COLO668 (cell line): ENCODE results near the gene NDUFC2.
"Not testable (repeated sequence)": the region's sequence is repeated elsewhere in the genome, so short reads cannot be mapped to it uniquely, and the experiment has no call there.

Experiments
- DNase-seq: peaks from one replicate; lab custom pipeline; 2025; ENCODE audit not compliant: unreplicated experiment; lab: John Stamatoyannopoulos, UW

Gene NDUFC2

DNA sequence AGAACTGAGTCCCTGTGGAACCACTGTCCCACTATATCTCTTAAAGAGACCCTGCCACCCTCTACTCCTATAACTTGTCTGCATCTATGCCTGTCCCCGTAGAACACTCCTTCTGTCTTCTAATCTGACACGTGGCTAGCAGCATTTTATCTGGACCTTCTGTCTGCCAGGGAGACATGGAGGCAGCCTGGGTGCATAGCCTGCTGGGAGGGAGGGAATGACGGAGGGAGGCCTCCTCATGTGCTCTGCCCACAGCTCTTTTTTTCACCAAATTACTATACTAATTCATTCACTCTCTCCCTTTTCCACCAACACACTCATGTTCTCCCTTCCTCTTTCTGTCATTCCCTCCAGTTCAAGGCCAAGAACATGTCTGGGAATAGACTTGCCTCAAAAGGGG is 23.6 kb downstream of the NDUFC2 start:
- no peak for DNase-seq

DNA sequence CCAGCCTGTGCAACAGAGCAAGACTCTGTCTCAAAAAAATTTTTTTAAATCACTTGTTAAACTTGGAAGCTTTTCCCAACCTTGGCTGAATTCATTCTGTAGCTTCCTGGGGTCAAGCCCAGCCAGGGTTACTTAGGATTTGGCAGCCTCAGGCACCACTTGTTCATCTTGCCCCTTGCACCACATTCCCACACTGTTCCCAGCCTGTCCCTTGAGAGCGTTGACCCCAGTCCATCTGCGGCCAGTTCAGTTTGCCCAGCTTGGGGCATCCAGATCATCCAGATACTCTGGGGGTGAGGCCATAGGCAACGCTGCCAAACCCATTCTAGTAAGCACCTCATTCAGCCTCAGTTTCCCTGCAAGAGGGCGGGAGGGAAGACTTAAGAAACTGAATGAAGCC is 24.7 kb downstream of the NDUFC2 start:
- DNase-seq, result no peak

DNA sequence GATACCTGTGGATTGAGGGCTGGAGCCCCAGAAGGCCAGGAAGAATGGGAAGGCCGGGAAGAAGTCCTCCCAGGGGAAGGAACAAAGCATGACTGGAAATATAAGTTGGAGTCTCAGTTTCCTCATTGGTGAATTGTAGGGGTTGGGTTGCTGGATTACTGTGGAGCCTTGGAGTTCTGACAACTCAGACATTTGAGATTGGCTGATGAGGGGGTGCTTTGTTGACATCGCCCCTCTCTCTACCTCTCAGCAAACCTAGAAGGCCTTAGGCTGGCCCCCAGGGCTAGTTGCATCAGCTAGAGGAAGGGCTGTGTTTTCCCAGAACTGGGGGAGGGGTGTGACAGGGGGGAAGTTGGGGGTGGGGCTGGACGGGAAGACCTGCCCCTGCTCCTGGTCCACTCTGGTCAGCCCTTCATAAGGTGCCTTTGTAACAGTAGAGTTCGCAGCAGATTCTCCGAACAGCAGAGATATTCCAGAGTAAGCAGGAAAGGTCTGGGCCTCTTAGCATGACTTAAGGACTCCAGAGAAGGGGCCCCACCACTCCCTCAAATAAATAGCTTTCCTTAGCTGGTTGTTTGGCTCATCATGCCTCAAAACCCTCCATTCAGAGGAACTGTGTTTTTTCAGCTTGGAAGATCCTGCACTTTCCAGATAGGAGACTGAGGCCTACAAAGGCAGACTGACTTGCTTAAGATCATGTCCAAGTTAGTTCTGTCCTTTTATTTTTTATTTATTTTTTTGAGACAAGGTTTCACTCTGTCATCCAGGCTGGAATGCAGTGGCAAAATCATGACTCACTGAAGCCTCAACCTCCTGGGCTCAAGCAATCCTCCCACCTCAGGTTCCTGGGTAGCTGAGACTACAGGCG is 28.5 kb downstream of the NDUFC2 start:
- no peak for DNase-seq

DNA sequence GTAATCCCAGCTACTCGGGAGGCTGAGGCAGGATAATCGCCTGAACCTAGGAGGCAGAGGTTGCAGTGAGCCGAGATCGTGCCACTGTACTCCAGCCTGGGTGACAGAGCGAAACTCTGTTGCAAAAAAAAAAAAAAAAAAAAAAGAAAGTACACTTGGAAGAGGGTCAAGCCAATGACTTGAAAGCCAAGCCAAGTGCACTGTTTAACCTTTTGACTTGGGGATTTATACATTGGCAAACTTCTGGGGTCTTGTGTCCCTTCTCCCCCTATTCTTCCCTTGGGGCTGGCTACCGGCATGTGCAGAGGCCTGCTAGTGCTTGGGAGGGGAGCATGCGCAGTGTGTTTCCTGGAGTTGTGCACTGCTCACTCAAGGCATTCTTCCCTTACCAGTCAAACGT is 30.3 kb downstream of the NDUFC2 start:
- DNase-seq, result no peak

DNA sequence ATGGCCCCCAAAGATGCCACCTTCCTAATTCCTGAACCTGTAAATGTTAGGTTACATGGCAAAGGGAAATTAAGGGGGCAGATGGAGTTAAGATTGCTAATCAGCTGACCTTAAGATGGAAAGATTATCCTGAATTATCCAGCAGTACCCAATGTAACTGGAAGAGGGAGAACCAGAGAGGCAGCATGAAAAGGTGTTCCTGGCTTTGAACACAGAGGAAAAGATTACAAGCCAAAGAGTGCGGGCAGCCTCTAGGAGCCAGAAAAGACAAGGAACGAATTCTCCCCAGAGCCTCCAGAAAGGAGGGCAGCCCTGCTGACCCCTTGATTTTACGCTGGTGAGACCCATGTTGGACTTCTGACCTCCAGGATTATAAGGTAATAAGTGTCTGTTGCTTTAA is 31.1 kb downstream of the NDUFC2 start:
- no peak for DNase-seq

DNA sequence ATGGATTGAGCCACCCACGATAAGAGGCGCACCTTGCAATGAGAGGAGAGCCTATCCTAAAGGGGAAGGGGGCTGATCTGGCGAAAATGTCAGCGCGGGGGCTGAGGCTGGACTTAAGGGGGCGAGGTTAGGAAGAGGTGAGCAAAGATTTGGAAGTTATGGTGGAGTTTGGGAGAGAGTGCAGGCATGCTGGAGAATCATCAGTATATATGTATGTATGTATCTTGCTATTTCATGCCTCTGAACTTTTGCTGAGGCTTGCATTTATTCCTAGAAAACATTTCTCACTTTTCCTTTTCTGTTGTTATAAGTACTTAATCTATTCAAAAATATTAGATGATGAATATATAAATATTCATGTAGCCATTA is 33.2 kb downstream of the NDUFC2 start:
- DNase-seq, result no peak

DNA sequence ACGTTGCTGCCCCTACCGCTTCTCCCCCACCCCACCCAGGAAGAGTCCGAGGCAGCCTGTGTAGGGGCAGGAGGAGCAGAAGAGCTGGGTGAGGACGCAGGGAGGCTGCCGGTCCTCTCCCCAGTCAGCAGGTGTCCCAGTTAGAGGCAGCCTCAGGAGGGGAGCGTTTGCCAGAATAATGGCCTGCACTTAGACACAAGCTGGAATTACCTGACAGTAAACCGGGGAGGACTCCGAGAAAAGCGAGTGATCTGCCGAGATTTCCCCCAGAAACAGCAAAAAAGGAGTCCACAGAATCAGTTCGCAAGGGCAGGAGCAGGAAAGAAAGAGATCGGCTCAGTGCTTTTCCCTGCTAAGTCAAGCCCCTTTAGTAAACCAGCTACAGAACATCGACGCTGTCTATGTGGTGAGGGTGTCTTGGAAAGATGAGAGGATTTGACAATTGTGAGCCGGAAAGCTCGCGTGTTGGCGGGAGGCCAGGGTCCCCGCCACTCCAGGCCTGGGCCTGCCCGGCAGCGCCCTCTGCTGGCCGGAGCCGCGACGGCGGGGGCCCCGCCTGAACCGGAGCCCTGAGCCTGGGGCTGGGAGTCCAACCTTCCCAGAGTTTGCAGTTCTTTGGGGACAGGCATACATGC is 33.7 kb downstream of the NDUFC2 start:
- peak; percentile 75 for DNase-seq

DNA sequence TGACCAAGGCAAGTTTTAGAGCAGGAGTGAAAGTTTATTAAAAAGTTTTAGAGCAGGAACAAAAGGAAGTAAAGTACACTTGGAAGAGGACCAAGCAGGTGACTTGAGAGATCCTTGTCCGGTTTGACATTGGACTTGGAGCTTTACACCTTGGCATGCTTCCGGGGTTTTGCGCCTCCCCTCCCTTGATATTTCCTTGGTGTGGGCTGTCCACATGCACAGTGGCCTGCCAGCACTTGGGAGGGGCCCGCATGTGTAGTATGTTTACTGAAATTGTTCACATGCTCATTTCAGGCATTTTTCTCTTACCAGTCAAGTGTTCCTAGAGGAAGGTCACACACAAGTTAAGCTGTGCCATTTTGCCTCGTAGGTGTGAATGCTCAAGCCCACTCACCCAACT is 35.0 kb downstream of the NDUFC2 start:
- no peak for DNase-seq

DNA sequence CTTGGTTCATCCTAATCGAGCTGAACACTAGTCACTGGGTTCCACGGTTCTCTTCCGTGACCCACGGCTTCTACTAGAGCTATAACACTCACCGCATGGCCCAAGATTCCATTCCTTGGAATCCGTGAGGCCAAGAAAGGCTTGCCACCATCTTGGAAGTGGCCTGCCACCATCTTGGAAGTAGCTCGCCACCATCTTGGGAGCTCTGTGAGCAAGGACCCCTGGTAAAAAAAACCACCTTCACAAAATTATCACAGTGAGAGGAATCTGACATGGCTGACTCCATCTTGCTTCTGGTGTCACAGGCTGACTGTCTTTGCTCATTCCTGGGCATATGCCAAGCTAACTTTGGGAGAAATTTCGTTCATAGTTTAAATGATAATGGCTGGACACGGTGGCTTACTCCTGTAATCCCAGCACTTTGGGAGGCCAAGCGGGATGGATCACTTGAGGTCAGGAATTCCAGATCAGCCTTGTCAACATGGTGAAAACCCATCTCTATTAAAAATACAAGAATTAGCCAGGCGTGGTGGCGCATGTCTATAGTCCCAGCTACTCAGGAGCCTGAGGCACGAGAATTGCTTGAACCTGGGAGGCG is 37.7 kb downstream of the NDUFC2 start:
- DNase-seq, result no peak

DNA sequence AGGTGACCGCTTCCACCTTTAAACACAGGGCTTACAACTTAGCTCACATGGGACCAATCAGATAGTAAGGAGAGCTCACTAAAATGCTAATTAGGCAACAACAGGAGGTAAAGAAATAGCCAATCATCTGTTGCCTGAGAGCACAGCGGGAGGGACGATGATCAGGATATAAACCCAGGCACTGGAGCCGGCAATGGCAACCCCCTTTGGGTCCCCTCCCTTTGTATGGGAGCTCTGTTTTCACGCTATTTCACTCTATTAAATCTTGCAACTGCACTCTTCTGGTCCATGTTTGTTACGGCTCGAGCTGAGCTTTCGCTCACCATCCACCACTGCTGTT is 38.3 kb downstream of the NDUFC2 start:
- not testable (repeated sequence) for DNase-seq

DNA sequence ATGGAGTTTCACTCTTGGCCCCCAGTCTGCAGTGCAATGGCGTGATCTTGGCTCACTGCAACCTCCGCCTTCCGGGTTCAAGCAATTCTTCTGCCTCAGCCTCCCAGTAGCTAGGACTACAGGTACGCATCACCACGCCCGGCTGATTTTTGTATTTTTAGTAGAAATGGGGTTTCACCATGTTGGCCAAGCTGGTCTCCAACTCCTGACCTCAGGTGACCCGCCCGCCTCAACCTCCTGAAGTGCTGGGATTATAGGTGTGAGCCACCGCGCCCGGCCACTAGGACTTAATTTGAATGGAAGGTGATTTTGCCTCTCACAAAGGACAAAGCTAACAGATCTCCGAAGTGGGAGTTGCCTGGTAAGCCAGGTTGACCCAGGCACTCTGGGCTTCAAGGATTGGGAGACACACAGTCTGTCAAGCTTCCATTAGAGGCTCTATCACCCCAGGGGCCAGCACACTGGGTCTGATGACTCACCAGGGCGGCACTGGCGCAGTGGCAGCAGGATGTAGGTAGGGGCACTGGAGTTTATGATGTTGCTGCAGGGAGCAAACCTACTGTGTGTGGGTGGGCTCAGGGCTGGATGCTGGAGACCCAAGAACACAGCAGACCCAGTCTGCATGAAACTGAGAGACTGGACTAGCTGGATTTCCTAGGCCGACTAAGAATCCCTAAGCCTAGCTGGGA is 38.8 kb downstream of the NDUFC2 start:
- no peak for DNase-seq

DNA sequence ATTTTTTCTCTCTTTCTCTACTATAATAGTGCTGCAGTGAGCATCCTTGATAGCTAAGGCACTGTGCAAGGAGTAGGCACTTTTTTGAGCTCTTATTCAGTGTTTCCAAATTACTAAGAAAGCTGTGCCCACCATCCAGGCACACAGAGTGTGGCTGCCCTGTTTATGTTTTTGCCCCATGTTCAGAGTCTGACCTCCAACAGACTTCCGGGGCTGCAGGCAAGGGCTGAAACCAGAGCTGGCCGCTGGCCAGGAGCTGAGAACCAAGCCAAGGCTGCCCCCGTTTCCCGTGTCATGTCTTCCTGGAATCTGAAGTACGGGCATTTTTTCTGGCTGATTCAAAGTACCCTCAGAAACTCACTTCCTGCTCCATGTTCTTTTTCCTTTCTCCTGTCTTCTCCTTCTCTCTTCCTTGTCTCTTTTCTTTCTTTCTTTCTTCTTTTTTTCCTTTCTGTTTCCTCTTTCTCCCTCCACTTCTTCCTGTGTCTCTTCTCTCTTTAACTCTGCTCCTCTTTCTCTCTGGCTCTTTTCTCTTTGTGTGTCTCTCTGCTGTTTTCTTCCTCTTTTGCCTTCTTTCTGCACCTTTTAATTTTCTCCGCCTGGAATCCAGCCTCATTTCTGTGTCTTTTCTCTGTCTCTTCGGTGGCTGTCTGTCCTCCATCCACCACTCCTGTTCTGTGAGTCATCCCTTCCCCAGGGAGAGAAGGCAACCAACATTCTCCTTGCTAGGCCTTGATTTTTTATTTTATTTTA is 39.6 kb downstream of the NDUFC2 start:
- peak; percentile 80 for DNase-seq

DNA sequence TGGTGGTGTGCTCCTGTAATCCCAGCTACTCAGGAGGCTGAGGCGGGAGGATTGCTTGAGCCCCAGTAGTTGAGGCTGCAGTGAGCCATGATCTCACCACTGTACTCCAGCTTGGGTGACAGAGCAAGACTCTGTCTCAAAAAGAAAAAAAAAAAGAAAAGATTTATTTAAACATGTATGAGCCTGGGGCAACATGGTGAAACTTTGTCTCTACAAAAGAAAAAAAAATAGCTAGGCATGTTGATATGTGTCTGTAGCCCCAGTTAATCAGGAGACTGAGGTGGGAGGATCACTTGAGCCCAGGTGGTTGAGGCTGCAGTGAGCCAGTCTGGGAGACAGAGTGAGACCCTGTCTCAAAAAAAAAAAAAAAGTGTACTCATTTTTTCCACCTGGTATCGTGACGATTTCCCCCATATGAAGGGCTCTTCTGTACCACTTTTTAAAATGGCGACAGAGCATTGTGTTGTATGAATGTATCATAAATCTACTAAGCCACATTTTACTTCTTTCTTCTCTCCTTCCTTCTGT is 40.2 kb downstream of the NDUFC2 start:
- DNase-seq, result no peak

DNA sequence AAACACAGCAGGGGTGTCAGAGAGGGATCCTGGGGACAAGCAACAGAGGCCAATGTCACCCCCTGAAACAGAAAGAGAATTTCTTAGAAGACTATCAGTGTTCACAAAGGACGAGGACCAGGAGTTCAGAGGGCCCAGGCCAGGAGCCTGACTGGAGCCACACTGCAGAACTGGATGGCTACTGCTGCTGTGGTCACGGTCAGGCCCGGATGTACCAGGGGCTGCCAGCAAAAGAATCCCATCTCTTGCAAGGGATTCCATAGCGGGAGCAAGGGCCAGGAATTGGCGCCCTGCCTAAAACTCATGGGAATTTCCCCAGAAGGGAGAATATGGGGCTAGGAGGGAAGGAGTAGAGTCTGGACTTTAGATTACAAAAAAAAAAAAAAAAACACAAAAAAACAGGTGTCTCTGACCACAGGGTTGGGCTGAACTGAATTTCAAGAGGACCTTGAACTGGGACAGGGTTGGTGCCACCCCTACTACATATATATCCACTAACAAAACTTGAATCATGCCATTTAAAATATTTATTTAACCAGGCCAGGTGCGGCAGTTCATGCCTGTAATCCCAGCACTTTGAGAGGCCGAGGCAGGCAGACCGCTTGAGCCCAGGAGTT is 40.9 kb downstream of the NDUFC2 start:
- no peak for DNase-seq

DNA sequence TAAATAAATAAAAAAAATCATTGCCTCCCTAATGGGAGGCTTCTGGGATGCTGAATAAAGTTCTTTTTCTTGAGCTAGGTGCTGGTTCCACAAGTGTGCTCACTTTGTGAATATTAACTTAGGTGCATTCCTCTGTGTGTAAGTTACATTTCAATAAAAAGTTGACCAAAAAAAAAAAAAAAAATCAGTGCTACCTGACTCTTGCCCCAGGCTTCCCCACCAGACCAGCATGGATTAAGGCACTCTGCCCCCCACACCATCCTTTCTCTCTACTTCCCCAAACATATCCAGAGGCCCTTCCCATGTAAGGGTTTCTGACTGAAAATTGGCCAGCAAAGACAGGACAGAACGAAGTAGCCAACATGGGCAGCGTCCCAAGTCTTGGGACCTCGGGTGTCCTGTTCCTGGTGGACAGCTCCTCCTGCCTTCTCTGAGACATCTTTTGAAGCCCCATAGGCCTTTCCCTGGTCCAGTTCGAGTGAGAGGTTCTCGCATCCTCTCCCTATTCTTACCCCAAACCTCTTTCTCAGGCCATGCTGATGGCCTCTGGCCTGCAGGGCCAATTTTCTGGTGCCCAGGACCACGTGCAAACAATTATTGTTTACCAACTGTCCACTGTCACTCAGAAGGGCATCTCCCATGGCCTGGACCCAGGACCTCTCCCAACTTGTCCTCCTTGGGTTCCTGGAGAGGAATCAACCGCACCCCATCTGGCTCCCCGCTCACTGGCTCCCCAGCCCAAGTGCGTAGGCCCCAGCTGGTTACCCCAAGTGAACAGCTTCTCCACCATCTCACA is 41.6 kb downstream of the NDUFC2 start:
- no peak for DNase-seq

DNA sequence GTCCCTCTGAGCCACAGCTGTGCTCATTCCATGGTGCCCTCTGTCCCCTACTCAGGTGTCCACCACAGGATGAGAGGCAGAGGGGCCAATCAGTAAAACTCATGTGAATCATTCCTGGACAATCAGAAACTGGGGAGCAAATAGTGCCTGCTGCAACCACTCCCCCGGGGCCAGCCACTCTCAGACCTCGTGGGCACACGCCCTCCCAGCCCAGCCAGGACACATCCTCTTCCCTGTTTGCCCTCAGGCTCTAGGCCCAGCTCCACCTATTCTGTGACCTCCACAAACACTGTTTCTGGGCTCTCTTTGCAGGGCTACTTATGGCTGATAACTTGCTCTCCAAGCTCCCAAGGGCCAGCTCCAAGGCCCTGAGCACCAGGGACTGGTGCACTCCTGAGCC is 42.6 kb downstream of the NDUFC2 start:
- peak; percentile 36 for DNase-seq

DNA sequence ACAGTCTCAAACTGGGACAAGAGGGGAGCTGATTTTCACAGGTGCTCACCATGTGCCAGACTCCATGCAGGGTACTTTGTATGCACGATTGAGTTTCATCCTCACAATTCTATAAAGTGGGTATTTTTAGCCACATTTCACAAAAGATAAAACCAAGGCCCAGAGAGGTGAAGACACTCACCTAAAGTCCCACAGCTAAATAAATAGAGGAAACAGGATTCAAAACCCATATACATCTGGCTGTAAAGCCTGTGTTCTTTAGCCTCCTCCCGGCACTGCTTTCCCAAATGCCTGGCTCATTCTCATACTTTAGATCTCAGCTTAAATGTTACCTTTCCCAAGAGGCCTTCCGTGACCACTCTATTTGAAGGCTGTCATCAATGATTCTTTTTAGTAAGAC is 43.3 kb downstream of the NDUFC2 start:
- no peak for DNase-seq

DNA sequence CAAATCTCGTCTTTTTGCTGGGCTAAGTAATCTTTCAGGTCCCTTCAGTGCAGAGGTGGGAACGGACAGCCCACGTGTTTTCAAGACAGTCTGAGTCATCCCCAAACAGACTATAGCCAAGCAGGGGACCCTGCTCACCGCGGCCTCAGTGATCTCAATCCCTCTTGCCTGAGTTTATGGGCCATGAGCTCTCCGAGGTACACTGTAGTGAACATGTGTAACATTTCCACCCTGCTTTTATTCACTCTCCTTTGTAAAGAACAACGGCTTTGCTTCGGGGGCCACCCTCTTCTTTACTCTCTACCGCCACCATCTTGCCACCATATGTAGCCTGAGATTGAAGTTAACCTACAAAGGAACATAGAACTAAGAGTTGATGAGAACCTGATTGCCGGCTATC is 45.0 kb downstream of the NDUFC2 start:
- DNase-seq, result no peak

DNA sequence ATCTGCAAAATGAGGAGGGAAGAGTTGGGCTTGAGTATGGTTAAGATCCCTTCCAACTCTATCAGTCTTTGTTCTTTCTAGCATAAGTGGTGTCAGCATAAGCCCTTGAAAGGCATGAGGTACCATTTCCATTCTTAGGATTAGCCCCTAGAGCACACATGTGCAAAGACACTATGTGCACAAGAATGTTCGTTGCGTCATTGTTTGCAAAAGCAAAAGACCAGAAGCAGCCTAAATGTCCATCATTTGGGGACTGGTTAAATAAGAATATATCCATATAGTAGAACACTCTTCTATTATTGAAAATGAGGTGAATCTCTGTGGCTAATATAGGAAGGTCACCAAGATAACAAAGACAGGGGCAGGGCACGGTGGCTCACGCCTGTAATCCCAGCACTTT is 46.6 kb downstream of the NDUFC2 start:
- DNase-seq, result no peak

DNA sequence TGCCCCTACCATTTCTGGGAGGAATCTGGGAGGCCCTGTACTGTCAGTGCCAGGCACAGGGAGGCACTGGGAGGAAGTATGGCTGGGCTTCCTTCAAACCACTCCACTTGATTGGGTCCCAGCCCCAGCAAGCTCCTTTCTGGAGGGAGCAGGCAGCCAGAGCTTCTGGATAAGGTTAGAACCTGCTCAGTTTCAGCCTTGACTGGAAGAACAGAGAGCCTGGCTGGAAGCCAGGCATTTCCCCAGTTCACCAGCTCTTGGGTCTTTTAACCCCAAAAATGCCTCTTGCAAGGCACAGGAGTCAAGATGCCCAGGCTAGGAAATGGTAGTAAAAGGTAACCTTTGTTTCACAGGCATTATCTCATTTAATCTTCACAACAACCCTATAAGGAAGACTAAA is 47.6 kb downstream of the NDUFC2 start:
- no peak for DNase-seq
